ENCODE results near the gene ST6GALNAC1.
"Not testable (repeated sequence)": the region's sequence is repeated elsewhere in the genome, so short reads cannot be mapped to it uniquely, and the experiment has no call there.

Gene ST6GALNAC1

DNA sequence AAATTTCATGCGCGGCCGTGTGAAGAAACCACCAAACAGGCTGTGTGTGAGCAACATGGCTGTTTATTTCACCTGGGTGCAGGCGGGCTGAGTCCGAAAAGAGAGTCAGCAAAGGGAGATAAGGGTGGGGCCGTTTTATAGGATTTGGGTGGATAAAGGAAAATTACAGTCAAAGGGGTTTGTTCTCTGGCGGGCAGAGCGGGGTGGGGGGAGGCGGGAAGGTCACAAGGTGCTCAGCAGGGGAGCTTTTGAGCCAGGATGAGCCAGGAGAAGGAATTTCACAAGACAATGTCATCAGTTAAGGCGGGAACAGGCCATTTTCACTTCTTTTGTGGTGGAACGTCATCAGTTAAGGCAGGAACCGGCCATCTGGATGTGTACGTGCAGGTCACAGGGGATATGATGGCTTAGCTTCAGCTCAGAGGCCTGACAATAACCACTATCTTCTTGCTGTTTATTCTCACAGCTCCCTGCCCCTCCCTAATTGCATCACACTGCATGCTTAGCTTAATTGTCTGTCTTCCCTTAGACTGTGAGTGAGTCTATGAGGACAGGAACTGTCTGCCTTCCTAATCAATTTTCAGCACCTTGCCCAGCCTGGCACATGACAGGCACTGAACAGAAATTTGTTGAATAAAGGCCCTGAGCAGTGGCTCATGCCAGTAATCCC lies 32.3 kb downstream of the ST6GALNAC1 start:
- not testable (repeated sequence) for DNase-seq

GRCh38 chr17:76606685-76607084 lies 36.9 kb downstream of the ST6GALNAC1 start:
- not testable (repeated sequence) for DNase-seq

- no peak for DNase-seq
Measured at GRCh38 chr17:76601065-76601464, 42.5 kb downstream of the ST6GALNAC1 start.

DNA sequence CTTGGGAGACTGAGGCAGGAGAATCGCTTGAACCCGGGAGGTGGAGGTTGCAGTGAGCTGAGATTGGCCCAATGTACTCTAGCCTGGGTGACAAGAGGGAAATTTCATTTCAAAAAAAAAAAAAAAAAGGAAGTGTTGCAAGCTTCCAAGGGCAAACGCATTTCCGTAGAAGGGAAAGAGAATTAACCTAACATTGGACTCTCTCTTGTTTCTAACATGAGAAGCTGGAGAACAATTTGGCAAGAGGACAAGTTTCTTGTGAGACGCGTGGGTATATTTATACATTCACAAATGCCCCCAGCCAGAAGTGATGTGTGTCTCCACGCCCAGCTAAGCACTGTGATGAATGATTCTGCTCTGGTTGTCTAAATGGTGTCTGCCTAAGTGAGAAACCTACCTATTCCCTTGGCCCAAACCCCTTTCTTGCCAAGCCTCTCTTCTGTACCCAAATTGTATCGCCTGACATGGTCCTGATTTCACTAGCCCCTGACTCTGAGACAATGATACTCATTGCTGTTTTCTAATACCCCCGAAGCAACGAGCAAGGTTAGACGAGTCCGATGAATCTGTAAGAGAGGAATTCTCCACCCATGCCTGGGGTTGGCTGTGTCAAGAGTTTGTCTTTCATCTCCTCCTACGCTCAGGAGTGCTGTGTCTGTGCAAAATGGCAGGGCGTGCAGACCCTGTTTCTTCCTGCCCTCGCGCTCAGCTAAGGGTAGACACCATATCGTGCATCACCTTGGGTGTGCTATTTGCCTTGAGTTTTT lies 43.7 kb downstream of the ST6GALNAC1 start:
- DNase-seq, result no peak

DNA sequence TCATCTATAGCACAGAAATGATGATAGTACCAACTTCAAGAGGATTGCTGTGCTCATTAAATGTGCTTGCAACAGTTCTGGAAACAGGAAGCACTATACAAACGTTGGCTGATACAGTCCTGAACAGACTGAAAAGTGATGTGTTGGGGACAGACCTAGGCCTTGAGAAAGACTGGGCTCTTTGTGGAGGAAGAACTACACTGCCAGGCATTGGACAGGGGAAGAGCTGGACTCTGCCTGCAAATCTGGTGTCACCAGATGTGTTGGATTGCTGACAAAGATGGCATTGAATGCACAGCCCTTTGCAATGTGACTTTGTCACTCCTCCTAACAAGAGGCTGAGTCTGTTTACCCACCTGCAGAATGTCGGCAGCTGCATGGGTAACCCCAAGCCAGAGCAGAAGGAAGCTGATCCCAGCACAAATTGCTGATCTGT lies 45.5 kb downstream of the ST6GALNAC1 start:
- DNase-seq, result no peak

GRCh38 chr17:76597156-76598003 lies 46.2 kb downstream of the ST6GALNAC1 start:
- DNase-seq, result no peak

- DNase-seq, result no peak
Measured at GRCh38 chr17:76594690-76595089, 48.9 kb downstream of the ST6GALNAC1 start.

- DNase-seq, result no peak
Measured at GRCh38 chr17:76593959-76594358, 49.6 kb downstream of the ST6GALNAC1 start.

- DNase-seq, result no peak
Measured at GRCh38 chr17:76593384-76593826, 50.2 kb downstream of the ST6GALNAC1 start.

- DNase-seq, result no peak
Measured at GRCh38 chr17:76588182-76588581, 55.4 kb downstream of the ST6GALNAC1 start.

DNA sequence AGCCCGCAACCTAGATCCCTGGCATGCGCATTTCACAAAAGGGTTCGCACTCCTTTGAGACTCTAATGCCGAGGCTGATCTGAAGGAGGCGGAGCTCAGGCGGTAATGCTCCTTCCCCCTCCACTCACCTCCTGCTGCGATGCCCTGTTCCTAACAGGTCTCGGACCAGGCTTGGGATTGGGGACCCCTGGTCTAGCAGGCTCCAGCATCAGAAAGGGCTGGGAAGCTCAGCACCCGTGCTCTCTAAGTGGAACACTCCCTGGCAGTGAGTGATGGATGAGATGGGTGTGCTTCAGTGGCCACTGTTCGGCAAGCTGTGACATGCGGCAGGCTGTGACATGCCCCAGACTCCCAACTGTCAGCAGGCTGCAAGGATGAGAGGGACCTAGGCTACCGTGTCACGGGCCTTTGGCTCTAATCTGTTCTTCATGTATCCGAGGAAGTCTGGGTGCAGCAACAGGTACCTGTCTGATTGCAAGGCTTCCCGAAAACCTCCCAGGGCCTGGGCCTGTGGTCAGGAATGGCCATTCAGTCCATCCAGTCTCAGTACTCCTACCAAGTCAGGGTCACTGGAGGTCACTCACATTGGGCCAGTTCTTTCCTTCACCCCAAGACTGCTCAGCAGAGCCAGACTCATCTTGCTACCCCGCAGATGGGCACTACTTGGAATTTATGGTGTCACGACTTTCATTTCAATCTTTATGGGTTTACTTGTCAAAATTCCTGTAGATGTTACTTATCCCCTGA lies 56.6 kb downstream of the ST6GALNAC1 start:
- DNase-seq, result no peak

GRCh38 chr17:76585649-76586593 lies 57.6 kb downstream of the ST6GALNAC1 start, which contains the start of gene ST6GALNAC2:
Gene ST6GALNAC2, minus strand, starts transcription at chr17:76585860. Its CDS starts 52 bp downstream, at chr17:76585808.
- peak; percentile 7 for DNase-seq

GRCh38 chr17:76585033-76585648 lies 58.4 kb downstream of the ST6GALNAC1 start:
- DNase-seq, result no peak

DNA sequence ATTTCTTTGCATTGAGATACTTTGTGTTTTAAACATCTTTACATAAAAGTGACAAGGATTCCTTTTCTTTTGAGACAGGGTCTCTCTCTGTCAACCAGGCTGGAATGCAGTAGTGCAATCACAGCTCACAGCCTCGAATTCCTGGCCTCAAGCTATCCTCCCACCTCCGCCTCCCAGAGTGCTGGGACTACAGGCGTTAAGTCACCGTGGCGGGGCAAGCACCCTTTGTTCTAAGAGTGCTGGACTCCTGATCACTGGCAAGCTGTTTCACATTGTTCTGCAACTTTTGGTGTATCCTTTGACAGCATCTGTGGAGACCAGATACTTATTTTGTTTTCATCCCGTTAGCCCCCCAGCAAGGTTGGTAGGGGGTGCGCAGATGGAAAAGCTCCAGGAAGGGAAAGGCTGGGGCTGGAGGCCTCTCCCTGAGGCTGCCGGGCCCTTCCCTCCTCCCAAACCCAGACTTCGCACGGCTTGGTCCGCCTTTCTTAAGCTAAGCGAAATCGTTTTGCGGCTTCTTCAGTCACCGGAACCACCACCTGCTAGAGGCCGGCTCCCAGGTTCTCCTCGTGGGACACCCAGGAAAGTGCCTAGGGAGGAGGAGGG lies 59.0 kb downstream of the ST6GALNAC1 start:
- no peak for DNase-seq

- DNase-seq, result no peak
Measured at GRCh38 chr17:76582660-76583059, 60.9 kb downstream of the ST6GALNAC1 start.

DNA sequence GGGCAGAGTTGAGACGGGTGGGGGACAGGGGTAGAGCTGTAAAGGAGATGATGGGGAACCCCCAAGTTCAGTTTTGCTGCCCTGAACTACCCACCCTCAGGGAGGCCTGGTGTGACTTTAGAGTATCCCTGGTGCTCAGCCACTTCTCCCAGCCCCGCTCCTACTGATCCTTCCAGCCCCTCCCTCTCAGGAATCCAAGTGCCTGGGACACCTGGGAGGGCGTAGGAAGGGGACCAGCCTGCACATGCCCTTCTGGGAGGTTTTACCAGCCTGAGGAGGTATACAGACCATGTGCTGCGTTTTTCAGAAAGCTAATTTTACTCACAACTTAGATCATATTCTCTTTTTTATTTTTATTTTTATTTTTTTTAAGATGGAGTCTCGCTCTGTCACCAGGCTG lies 62.0 kb downstream of the ST6GALNAC1 start:
- no peak for DNase-seq

GRCh38 chr17:76579281-76579680 lies 64.3 kb downstream of the ST6GALNAC1 start:
- no peak for DNase-seq

- DNase-seq, result no peak
Measured at GRCh38 chr17:76578376-76578775, 65.2 kb downstream of the ST6GALNAC1 start.

GRCh38 chr17:76577876-76578275 lies 65.7 kb downstream of the ST6GALNAC1 start:
- no peak for DNase-seq

- DNase-seq, result no peak
Measured at GRCh38 chr17:76576189-76576588, 67.4 kb downstream of the ST6GALNAC1 start.
